GM19035 (cell line): ENCODE data around the gene TMPRSS13.
"Not testable (repeated sequence)": the region's sequence is repeated elsewhere in the genome, so short reads cannot be mapped to it uniquely, and the experiment has no call there.

Experiments
- ATAC-seq: cut with Tn5 transposase; IDR thresholded peaks from one replicate; pipeline ENCODE4 v1.9.1; 2021; ENCODE audit not compliant: unreplicated experiment

The TMPRSS13 gene

DNA sequence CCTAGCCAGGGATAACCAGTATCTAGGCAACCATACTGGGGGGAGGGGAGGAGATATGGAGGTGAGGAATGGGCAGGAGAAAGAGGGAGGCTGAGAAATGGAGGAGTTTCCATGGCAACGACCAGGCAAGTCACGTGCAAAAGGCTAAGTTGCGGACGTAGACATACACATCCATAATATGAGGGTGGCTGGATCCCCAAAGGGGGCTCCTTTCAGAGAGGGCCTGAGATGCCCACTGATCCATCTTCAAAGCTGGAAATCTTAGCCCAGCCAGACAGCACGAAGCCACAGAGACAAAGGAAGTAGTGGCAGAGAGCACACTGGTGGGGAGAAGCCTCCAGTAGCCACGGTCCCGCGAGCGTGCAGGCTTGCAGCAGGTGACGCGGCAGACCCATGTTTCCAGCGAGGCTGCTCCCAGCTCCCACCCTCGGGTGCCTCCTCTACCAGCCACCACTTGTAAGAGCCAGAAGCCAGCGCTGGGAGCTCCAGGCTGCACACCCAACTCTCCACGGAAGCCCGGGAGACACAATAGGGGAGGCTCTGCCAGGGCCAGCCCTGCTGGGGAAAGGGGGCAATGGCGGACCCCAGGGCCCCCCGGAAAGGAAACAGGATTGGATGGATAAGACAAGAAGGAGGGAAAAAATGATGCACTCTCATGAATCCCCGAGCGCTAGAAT lies 53.7 kb downstream of the TMPRSS13 start:
- no peak for ATAC-seq

DNA sequence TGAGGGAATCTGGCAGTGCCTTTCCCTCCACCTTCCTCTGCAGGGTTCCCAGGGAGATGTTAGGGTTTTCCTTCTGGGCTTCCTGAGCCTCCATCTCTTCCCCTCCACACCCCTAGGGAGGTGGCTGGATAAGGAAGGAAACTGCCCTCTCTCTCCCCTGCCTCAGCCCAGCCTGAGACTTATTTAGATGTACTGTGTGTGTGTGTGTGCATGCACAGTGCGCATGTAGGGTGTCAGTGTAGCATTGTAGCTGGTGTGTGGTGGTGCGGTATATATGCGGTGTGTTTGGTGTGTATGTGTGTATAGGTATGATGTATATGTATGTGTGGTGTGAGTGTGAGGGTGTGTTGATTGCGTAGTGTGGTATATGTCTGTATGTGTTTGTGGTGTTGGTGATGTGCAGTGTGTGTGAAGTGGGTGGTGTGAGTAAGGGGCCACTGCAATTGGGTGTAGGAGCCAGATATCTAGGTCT lies 54.3 kb downstream of the TMPRSS13 start:
- ATAC-seq: no peak

DNA sequence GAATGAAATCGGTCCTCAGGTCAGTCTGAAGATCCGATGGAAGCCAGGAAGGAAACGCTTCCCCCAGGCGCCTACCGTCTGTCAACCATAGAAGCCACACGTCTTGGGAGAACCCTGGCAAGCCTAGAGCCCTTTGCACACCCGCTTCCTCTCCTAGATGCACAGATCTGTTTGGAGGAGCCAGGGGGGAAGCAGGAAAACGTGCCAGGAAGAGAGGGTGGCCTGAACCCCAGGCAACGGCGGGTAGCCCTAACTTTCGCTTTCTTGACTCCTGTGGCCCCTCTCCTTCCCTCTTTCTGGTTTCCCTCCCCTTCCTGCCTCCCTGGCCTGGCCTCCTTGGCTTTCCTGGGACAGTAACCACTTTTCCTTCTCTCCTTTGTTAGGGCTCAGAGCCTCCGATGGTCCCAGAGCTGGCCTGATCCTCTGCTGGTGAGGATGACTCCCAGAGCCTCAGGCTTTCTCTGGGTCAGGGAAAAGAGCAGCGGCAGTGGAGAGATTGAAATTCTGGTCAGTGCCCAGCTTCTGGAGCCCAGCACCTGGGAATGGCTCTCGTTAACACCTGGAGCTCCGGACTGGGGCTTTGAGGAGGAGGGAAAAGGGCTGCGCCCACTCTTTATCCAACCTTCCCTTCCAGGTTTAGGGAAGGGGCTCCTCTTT lies 54.8 kb downstream of the TMPRSS13 start:
- ATAC-seq: no peak

DNA sequence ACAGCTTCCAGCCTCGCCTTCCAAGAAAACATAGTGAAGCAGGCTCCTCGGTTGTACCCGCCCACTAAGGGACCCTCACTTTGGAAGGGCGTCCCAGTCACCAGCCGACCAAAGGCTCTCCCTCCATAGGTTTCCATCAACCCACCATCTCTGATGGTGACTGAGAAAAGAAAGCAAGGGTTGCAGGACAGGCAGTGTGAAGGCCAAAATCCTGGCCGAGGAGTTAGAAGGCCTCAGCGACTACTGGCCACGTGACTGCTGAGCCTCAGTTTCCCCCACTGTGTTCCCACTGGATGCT lies 55.4 kb downstream of the TMPRSS13 start:
- no peak for ATAC-seq

DNA sequence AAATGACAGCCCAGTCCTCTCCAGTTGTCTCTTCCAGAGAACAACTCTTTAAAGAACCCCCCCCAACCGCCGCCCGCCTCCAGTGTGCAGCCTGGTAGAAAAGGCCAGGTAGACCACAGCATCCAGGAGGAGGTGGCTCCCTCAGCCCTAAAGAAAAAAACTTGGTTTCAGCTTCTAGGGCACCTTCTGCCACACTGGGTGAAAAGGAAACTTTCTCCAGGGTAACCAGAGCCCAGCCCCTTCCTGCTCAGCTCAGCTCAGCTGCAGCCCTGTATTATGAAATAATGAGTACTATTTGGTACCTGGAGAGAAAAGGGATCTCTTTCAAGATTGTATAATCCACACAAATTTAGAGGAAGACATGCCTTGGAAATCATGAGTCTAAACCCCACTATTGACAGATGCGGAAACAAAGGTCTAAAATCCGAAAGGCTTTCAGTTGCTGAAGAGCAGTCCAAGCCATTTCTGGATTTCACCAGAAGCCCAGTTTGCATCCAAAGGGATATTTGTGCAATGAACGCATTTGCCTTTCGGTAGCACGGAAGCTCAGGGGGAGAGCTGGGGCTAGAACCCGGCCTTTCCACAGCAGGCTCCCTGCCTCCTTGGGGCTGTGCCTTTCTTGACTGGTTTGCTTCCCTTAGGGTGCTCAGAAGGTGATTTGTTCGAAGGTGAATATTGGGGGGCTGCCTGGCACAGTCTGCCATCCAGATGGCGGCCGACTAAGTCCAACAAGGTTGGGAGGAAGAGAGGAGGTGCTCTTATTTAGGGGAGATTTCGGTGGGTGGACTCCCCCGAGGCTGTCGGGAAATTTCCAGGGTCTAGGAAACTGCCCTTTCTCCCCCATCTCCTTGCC lies 56.0 kb downstream of the TMPRSS13 start:
- no peak for ATAC-seq

DNA sequence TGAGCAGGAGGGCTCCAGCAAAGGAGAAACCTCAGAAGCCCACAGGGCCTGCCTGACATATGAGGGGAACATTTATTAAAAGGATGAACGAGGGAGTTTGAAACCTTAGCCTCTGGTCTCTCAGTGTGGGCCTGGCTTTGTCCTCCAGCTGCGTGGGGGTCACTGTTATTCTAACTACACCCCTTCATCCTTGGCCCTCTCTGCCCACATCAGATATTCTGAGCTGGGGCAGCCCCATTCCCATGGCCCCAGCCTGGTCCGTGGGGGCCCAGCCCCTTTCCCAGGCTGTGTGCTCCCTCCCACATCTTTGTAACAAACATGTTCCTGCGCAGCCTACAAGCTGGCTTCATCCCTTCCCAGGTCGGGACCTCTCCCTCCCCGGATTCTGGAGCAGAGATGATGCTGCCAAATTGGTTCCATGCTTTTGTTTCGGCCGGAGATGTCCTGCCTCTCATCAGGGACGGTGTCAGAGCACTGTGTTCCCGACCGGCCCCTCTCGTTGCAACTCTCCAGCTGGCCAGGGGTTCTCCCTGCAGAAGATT lies 56.7 kb downstream of the TMPRSS13 start:
- ATAC-seq: no peak

DNA sequence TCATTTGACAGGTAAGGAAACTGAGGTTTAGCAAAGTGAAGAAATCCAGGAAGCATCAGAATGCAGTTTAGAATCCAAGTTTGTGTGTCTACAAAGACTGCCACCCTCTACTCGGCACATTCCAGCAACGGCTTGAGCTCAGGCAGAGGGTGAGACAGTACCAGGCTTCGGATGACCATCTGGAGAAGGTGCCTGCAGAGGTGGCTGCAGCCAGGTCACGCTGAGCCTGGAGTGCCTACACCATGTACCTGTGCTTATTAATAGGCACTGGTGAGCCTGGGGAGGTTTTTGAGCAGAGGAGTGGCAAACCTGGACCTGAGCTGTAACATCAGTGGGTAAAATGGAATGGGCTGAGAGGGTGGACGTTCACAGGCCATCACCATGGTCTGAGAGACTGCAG lies 57.4 kb downstream of the TMPRSS13 start:
- no peak for ATAC-seq

DNA sequence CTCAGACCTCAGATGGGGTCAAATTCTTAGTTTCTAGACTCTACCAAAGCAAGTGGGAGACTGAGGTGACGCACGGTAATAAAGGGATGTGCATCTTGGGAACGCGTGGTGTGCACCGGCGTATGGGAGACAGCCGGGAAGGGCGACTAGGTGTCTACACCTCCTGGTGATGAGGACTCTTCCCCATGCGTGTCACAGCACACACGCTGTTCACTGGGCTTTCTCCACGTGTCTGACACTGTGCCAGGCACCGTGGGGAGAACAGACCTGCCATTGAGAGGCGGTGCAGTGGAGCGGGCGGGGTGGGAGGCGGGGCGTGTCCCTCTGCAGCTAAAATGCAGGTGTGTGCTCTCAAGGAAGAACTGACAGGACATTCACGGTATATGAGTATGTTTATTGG lies 58.0 kb downstream of the TMPRSS13 start:
- no peak for ATAC-seq

DNA sequence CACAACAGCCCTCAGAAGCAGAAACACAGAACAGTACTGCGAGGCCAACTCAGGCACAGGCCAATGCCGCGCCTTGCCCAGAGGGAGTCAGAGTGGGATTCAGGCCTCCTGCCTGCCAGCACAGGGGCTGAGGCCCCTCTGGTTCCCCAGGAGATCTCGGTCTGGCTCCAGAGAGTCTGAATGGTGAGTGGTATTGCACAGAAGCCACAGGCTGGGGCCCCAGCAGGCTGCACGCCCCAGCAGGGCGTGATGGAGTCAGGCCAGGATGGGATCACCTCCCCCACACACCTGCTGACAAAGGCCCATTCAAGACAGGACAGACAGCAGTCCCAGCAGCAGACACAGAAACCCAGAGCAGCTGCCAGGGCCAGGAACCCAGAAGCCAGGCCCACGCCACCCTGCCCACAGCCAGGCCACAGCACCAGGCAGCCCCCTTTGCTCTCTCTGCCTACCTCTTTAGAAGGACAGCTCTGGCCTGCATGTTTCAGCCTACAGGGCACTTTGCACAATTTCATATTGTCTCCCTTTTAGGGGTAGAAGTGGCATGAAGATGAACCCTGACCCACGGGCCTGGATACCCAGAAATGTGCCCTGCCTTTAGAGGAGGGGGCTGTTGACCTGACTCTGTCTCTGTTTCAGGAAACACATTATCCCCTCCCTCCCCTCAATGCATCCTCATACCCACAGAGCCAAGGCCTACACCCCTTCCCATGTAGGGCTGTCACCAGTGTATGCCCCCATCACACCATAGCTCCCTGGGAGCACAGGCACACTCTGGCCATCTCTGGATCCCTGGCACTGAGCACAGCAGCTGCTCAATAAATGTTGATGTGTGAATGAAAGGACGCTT lies 58.9 kb downstream of the TMPRSS13 start:
- no peak for ATAC-seq

DNA sequence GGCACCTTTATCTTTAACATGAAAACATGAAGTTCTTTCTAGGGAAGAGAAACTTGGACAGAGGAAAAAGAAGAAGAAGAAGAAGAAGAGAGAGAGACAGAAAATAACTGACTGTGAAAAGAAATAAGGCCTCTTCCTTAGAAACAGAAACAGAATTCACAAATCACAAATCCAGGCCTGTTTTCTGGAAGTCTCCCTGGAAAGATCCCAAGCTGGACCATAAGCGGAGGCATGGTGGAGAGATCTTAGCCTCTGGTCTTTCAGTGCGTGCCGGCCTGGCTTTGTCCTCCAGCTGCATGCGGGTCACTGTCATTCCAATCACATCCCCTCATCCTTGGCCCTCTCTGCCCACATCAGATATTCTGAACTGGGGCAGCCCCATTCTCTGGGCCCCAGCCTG lies 59.6 kb downstream of the TMPRSS13 start:
- no peak for ATAC-seq

DNA sequence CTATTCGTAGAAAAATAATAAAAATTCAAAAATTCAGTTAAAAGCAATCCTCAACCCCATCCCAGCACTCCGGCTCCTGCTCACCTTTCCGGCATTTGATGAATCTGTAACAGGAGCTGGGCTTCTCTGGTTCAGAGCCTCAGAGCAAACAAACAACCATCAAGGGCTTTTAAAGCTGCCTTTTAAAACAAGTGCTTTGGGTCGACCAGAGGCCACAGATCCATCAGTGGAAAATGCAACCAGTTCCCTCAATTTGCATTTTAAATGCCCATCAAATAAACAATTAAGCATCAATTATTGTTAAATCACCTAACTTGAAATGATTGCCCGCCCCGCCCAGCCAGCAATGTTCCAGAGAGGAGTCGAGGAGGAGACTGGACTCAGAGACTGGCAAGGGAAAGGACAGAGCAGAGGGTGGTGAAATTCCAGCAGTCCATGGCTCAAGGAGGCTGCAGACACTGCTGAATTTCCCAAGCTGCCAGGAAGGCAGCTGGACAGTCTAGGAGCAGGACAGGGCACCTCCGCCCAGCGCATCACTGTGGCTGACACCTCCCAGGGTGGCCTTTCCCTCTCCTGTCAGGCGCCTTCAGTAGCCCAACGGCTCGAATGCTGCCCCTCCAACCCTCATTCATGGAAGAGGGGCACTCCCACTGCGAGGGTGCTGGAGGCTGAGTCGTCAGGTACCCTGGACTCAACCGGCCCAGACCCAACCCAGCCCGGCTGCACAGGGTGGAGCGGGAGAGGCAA lies 60.2 kb downstream of the TMPRSS13 start:
- no peak for ATAC-seq

DNA sequence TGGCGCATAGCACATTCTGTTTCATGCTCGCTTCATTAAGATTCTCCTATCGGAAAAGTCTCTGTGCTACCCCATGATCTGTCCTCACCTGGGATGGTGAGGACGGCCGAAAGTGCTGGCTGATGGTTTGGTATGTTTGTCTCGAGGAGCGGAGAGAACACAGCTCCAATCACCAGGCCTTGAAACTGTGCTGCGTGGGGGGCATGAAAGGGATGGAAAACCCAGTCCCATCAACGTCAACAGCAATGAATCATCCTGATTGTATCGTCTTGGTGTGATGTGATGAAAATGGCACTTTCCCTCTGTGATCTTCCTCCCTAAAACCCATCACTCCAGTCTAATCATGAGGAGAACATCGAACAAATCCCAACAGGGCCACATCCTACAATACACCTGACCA lies 61.1 kb downstream of the TMPRSS13 start:
- no peak for ATAC-seq

DNA sequence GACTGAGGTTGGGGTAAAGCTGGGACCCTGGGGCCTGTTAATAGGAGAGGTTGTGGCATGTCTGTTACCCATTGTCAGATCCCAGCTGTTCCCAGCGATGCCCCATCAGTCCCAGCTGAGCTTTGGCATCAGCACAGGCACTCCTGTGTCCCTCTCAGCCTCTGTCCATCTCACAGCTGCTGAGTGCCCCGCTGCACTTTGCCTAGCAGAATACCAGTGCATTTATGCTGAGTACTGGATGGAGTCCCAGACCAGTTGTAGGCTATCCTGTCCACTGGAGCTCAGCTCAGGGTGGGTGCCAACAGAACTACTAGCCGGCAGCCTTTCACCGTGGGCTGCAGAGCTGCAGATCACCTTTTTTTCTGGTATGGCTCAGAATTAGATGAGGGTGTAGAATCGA lies 62.7 kb downstream of the TMPRSS13 start:
- no peak for ATAC-seq

DNA sequence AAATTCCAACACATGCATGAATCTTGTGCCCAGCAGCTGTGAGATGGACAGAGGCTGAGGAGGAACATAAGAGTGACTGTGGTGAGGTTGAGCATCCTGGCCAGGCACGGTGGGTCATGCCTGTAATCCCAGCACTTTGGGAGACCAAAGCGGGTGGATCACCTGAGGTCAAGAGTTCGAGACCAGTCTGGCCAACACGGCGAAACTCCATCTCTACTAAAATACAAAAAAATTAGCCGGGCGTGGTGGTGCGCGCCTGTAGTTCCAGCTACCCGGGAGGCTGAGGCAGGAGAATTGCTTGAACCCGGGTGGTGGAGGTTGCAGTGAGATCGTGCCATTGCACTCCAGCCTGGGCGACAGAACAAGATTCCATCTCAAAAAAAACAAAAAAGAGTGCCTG lies 63.7 kb downstream of the TMPRSS13 start:
- ATAC-seq: not testable (repeated sequence)

DNA sequence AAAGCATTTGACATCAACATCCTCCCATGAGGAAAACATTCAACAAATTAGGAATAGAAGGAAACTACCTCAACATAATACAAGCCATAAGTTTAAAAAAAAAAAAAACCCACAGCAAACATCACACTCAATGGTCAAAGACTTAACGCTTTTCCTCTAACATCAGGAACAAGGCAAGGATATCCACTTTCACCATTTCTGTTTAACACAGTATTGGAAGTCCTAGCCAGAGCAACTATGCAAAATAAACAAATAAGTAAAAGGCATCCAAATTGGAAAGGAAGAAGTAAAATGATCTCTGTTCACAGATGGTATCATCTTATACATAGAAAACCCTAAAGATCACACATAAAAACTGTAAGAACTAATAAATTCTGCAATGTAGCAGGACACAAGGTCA lies 65.8 kb downstream of the TMPRSS13 start:
- ATAC-seq: no peak

DNA sequence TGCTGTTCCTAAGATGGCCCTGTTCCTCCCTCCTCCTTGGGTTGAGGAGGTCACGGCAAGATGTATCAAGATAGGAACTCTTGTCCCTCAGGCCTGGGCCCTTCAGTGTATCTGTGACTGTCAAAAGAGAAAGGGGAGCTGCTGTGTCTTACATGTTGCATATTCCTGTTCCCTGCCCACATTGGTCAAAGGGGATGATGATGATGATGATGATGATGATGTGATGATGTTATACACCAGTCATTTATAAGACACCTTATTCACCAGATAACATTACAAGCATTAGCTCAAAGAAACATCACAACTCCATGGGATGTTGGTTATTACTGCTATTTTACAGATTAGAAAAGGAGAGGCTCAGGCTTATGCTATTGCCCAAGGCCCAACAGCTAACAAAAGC lies 66.4 kb downstream of the TMPRSS13 start:
- no peak for ATAC-seq

DNA sequence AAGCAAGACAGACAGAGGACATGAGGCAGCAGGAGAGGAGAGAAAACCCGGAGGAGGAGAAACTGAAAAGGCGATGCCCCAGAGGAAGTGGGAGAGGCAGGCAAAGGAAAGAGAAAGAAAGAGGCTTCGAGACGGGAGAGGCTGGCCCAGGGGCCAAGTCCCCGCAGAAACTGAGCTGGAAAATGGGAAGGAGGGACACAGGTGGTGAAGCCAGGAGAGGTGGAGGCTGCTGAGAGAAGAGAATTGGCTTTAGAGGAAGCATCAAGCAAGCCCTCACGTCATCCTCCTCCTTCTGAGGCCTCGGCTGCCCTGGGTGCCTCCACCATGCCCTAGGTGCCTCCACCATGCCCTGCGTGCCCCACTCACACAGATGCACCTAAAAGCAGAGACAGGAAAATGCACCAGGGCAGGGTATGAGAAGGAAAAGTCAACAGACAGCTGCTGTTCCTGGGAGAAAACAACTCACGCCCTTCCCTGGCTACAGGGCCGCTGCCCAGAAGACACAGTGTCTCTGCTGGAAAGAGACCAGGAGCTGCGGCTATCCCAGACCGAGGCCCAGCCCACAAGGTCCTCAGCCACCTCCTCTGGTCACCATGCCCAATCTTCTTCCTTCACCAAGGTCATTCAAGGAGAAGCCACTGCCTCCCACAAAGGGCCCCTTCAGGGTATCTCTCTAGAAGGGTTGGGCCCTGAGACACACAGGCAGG lies 67.0 kb downstream of the TMPRSS13 start:
- no peak for ATAC-seq

DNA sequence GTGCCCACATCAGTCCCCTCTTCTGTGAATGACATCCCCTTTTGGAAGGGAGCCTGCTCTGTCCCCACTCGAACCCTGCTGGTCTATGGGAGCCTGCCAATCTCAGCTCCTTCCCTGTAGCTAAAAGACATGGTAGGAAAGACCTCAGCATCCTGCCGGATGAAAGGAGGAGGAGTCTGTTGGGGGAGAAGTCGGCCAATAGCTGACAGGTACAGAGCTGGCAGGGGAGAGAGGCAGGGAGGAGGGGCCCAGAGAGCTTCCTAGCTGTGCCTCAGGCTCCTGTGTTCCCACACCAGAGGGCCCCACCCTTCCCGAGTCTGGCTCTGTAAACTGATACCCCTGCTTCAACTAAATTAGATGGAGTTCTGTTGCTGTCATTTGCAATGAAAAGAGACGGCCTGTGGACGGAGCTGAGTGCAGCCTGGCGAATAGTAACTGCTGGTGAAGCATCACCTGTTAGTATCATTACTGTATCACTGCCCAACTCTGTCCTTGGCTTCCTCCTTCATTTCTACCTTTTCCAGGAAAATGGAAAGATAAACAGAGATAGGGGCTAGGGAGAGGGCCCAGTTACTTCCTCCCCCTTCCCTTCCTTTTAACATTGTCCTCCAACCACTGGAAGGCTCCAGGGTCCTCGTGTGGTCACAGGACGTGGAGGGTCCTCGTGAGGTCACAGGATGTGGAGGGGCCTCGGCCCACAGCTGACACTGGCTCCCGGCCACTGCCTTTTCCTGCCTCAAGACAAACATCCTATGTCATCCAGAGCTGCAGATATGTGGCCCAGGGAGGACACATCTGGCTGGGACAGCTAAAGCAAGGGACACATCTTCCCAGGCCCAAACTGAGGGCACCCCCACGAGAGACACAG lies 67.8 kb downstream of the TMPRSS13 start:
- ATAC-seq: no peak

DNA sequence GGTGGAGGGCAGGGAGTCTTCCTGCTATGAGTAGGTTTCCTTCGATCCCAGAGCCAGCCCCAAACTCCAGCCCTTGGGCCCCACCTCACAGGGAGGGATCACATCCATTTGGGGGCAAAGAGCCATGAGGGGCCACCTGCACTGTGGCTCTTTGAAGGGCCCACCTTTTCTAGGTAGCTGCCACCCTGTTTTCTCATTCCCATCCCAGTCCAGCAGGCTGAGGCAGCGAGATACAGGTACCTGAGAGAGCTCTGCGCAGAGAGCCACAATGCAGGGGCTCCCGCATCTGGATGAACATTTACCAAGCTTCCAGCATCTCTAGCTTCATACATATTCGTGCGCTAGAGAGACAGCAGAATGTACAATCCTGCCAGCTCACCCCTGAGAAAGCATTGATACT lies 69.1 kb downstream of the TMPRSS13 start:
- ATAC-seq: no peak
